Measurements from ENCODE around the gene STOX1. TPM values are rescaled to one million over a fixed set of nuclear protein-coding genes. Genes with fewer than 3 reads are reported as not detected.

STOX1 gene
- total RNA-seq, 1 experiment from 2014 or later = 1.9 TPM

DNA sequence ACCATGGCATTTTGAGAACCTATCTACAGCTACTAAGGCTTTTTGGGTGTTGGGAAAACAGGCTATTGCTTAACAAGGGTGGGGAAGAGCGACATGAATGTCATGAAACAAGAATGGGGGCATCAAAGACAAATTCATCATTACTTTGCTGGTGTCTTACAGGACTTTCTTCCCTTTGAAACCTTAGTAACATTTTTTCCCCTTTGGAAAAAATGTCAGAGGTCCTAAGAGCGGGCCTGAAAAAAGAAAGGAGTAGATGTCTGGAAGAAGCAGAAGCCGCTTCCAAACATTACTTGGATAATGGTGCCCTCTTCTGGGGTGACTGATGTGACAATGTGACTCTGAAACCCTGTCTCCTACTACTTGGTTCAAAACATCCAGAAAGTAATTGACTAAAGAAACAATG lies 70.0 kb downstream of the STOX1 start (continued):
- TF ChIP-seq FOXK1 (CRISPR knock-in tag; IDR thresholded peaks at IDR 0.05) = no peak
- no peak for TF ChIP-seq OVOL2 (CRISPR knock-in tag; IDR thresholded peaks at IDR 0.05; ENCODE audit: borderline replicate concordance)
- TF ChIP-seq, protein P1, sequence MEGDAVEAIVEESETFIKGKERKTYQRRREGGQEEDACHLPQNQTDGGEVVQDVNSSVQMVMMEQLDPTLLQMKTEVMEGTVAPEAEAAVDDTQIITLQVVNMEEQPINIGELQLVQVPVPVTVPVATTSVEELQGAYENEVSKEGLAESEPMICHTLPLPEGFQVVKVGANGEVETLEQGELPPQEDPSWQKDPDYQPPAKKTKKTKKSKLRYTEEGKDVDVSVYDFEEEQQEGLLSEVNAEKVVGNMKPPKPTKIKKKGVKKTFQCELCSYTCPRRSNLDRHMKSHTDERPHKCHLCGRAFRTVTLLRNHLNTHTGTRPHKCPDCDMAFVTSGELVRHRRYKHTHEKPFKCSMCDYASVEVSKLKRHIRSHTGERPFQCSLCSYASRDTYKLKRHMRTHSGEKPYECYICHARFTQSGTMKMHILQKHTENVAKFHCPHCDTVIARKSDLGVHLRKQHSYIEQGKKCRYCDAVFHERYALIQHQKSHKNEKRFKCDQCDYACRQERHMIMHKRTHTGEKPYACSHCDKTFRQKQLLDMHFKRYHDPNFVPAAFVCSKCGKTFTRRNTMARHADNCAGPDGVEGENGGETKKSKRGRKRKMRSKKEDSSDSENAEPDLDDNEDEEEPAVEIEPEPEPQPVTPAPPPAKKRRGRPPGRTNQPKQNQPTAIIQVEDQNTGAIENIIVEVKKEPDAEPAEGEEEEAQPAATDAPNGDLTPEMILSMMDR (IDR thresholded peaks at IDR 0.05) = no peak
- TF ChIP-seq ZBTB21 (CRISPR knock-in tag; IDR thresholded peaks at IDR 0.05; ENCODE audit: borderline replicate concordance) = no peak
- TF ChIP-seq, protein P2, sequence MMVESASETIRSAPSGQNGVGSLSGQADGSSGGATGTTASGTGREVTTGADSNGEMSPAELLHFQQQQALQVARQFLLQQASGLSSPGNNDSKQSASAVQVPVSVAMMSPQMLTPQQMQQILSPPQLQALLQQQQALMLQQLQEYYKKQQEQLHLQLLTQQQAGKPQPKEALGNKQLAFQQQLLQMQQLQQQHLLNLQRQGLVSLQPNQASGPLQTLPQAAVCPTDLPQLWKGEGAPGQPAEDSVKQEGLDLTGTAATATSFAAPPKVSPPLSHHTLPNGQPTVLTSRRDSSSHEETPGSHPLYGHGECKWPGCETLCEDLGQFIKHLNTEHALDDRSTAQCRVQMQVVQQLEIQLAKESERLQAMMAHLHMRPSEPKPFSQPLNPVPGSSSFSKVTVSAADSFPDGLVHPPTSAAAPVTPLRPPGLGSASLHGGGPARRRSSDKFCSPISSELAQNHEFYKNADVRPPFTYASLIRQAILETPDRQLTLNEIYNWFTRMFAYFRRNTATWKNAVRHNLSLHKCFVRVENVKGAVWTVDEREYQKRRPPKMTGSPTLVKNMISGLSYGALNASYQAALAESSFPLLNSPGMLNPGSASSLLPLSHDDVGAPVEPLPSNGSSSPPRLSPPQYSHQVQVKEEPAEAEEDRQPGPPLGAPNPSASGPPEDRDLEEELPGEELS (CRISPR knock-in tag; IDR thresholded peaks at IDR 0.05) = no peak
- TF ChIP-seq, protein P3, sequence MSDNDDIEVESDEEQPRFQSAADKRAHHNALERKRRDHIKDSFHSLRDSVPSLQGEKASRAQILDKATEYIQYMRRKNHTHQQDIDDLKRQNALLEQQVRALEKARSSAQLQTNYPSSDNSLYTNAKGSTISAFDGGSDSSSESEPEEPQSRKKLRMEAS (CRISPR knock-in tag; IDR thresholded peaks at IDR 0.05) = no peak

DNA sequence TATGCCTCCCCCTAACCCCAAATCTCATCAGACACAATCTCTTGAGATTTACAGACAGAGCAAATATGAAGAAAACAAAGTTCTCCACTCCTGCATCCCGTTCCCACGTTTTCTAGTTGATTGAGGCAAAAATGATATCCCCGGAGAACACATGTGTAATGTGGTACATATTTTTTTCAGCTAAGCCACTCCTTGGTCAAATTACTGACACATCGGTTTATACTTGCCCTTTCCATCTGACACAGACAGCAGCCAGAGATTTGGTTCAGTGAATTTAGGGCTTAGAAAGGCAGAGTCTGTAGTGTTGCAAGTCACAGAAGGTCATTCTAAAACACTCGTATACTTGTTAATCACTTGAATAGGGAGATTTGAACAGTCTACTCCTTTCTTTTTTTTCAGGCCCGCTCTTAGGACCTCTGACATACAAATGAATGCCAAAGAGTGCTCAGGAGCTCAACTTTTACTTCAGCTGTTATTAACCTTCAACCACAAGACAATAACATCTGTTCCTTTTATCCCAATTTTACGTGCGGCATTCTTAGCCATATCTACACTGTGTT lies 71.9 kb downstream of the STOX1 start:
- Mint-ChIP-seq H3K36me3 (no peaks in the 10 kb centered on the region; the same call in 1 of the 2 replicates), H3K9me3 (no peaks in the 10 kb centered on the region), H3K27me3 (ENCODE audit: low read depth) (peaks cover 6% of the 10 kb centered on the region), H3K4me1 (peaks cover 20% of the 10 kb centered on the region), H3K27ac (no peak overlapping the region), H3K4me3 (no peak overlapping the region)
- CTCF ChIA-PET = no interaction called here
- no peak for ATAC-seq
- no peak for DNase-seq (ENCODE audit: low spot score)
- POLR2A ChIA-PET = interaction anchor here (1.3 kb wide), 1 partner anchor 178 kb away, joined by 3 read pairs; the partner anchor contains the start of gene CCAR1
- TF ChIP-seq, protein P4, sequence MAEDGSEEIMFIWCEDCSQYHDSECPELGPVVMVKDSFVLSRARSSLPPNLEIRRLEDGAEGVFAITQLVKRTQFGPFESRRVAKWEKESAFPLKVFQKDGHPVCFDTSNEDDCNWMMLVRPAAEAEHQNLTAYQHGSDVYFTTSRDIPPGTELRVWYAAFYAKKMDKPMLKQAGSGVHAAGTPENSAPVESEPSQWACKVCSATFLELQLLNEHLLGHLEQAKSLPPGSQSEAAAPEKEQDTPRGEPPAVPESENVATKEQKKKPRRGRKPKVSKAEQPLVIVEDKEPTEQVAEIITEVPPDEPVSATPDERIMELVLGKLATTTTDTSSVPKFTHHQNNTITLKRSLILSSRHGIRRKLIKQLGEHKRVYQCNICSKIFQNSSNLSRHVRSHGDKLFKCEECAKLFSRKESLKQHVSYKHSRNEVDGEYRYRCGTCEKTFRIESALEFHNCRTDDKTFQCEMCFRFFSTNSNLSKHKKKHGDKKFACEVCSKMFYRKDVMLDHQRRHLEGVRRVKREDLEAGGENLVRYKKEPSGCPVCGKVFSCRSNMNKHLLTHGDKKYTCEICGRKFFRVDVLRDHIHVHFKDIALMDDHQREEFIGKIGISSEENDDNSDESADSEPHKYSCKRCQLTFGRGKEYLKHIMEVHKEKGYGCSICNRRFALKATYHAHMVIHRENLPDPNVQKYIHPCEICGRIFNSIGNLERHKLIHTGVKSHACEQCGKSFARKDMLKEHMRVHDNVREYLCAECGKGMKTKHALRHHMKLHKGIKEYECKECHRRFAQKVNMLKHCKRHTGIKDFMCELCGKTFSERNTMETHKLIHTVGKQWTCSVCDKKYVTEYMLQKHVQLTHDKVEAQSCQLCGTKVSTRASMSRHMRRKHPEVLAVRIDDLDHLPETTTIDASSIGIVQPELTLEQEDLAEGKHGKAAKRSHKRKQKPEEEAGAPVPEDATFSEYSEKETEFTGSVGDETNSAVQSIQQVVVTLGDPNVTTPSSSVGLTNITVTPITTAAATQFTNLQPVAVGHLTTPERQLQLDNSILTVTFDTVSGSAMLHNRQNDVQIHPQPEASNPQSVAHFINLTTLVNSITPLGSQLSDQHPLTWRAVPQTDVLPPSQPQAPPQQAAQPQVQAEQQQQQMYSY (CRISPR knock-in tag; IDR thresholded peaks at IDR 0.05) = no peak
- no peak for TF ChIP-seq GRHL2 (CRISPR knock-in tag; IDR thresholded peaks at IDR 0.05; ENCODE audit: insufficient replicate concordance, severe bottlenecking)
- no peak for TF ChIP-seq NR3C1 (CRISPR knock-in tag; conservative IDR thresholded peaks at IDR 0.05; ENCODE audit: low read depth)
- TF ChIP-seq, protein P5, sequence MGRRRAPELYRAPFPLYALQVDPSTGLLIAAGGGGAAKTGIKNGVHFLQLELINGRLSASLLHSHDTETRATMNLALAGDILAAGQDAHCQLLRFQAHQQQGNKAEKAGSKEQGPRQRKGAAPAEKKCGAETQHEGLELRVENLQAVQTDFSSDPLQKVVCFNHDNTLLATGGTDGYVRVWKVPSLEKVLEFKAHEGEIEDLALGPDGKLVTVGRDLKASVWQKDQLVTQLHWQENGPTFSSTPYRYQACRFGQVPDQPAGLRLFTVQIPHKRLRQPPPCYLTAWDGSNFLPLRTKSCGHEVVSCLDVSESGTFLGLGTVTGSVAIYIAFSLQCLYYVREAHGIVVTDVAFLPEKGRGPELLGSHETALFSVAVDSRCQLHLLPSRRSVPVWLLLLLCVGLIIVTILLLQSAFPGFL (CRISPR knock-in tag; IDR thresholded peaks at IDR 0.05; ENCODE audit: borderline replicate concordance) = no peak
- TF ChIP-seq CREB1 (CRISPR knock-in tag; IDR thresholded peaks at IDR 0.05) = no peak
- TF ChIP-seq NR1H2 (CRISPR knock-in tag; IDR thresholded peaks at IDR 0.05) = no peak
- TF ChIP-seq, protein P6, sequence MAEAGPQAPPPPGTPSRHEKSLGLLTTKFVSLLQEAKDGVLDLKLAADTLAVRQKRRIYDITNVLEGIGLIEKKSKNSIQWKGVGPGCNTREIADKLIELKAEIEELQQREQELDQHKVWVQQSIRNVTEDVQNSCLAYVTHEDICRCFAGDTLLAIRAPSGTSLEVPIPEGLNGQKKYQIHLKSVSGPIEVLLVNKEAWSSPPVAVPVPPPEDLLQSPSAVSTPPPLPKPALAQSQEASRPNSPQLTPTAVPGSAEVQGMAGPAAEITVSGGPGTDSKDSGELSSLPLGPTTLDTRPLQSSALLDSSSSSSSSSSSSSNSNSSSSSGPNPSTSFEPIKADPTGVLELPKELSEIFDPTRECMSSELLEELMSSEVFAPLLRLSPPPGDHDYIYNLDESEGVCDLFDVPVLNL (CRISPR knock-in tag; IDR thresholded peaks at IDR 0.05; ENCODE audit: borderline replicate concordance, low read depth) = no peak
- TF ChIP-seq, protein P2 (CRISPR knock-in tag; IDR thresholded peaks at IDR 0.05) = no peak
- no peak for TF ChIP-seq FOXK1 (CRISPR knock-in tag; IDR thresholded peaks at IDR 0.05)
- TF ChIP-seq, protein P7, sequence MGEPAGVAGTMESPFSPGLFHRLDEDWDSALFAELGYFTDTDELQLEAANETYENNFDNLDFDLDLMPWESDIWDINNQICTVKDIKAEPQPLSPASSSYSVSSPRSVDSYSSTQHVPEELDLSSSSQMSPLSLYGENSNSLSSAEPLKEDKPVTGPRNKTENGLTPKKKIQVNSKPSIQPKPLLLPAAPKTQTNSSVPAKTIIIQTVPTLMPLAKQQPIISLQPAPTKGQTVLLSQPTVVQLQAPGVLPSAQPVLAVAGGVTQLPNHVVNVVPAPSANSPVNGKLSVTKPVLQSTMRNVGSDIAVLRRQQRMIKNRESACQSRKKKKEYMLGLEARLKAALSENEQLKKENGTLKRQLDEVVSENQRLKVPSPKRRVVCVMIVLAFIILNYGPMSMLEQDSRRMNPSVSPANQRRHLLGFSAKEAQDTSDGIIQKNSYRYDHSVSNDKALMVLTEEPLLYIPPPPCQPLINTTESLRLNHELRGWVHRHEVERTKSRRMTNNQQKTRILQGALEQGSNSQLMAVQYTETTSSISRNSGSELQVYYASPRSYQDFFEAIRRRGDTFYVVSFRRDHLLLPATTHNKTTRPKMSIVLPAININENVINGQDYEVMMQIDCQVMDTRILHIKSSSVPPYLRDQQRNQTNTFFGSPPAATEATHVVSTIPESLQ (CRISPR knock-in tag; IDR thresholded peaks at IDR 0.05) = no peak
- no peak for TF ChIP-seq MXD4 (CRISPR knock-in tag; IDR thresholded peaks at IDR 0.05; ENCODE audit: borderline replicate concordance)
- TF ChIP-seq ATF1 (CRISPR knock-in tag; IDR thresholded peaks at IDR 0.05) = no peak
- no peak for TF ChIP-seq ZNF219 (CRISPR knock-in tag; IDR thresholded peaks at IDR 0.05; ENCODE audit: borderline replicate concordance)
- TF ChIP-seq, protein P8, sequence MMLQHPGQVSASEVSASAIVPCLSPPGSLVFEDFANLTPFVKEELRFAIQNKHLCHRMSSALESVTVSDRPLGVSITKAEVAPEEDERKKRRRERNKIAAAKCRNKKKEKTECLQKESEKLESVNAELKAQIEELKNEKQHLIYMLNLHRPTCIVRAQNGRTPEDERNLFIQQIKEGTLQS (CRISPR knock-in tag; conservative IDR thresholded peaks at IDR 0.05) = no peak
- TF ChIP-seq NR2C2 (CRISPR knock-in tag; IDR thresholded peaks at IDR 0.05) = no peak
- TF ChIP-seq TP53 (CRISPR knock-in tag; IDR thresholded peaks at IDR 0.05) = no peak

Measured in WTC11 (cell line).